ENCODE data around the gene MICB.
A peak's percentile ranks its signal among the peaks of the same experiment; 100 is the strongest.

DNA sequence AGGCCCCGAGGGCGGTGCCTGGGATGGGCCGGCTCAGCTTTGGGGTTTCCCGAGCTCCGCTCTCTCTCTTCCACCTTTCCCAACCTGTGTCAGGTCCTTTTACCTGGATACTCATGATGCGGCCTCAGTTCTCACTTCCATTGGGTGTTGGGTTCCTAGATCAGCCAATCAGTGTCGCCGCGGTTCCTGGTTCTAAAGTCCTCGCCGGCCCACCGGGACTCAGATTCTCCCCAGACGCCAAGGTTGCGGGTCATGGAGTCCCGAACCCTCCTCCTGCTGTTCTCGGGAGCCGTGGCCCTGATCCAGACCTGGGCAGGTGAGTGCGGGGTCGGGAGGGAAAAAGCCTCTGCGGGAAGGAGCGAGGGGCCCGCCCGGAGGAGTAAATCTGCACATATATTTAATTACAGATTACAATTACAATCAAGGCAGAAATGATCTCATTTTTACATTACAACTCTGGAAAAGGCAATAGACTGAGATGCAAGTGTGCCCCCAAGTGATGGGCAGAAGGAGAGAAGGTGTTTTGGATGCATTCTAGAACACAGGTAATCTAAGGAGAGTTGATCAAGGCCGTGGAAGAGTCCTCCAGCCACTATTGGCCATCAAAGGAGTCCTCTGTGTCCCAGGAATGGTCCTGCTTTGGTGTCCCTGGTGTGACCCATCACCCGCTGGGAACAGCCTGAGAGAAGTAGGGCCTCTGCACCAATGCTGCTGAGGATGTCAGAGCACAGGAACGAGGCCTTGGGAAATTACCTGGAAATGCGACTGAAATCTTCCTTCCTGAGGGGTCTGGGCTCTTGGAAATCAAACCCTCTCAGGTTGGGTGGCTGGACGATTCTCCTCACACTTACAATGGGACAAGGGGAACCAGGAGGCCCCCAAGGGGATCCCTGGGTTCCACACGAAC is 34.7 kb upstream of the MICB start:
- TF ChIP-seq RAD21 (IDR thresholded peaks at IDR 0.05), result no peak
- TF ChIP-seq RXRA (IDR thresholded peaks at IDR 0.05), result peak; percentile 10 to 13
- TF ChIP-seq, protein P1, sequence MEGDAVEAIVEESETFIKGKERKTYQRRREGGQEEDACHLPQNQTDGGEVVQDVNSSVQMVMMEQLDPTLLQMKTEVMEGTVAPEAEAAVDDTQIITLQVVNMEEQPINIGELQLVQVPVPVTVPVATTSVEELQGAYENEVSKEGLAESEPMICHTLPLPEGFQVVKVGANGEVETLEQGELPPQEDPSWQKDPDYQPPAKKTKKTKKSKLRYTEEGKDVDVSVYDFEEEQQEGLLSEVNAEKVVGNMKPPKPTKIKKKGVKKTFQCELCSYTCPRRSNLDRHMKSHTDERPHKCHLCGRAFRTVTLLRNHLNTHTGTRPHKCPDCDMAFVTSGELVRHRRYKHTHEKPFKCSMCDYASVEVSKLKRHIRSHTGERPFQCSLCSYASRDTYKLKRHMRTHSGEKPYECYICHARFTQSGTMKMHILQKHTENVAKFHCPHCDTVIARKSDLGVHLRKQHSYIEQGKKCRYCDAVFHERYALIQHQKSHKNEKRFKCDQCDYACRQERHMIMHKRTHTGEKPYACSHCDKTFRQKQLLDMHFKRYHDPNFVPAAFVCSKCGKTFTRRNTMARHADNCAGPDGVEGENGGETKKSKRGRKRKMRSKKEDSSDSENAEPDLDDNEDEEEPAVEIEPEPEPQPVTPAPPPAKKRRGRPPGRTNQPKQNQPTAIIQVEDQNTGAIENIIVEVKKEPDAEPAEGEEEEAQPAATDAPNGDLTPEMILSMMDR (IDR thresholded peaks at IDR 0.05; ENCODE audit: low read depth, low read length, missing input control), result no peak
- TF ChIP-seq EGR1 (IDR thresholded peaks at IDR 0.05; ENCODE audit: low read depth in 2 of 2), result no peak
- TF ChIP-seq, protein P2, sequence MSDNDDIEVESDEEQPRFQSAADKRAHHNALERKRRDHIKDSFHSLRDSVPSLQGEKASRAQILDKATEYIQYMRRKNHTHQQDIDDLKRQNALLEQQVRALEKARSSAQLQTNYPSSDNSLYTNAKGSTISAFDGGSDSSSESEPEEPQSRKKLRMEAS (IDR thresholded peaks at IDR 0.05), result no peak
- TF ChIP-seq, protein P3, sequence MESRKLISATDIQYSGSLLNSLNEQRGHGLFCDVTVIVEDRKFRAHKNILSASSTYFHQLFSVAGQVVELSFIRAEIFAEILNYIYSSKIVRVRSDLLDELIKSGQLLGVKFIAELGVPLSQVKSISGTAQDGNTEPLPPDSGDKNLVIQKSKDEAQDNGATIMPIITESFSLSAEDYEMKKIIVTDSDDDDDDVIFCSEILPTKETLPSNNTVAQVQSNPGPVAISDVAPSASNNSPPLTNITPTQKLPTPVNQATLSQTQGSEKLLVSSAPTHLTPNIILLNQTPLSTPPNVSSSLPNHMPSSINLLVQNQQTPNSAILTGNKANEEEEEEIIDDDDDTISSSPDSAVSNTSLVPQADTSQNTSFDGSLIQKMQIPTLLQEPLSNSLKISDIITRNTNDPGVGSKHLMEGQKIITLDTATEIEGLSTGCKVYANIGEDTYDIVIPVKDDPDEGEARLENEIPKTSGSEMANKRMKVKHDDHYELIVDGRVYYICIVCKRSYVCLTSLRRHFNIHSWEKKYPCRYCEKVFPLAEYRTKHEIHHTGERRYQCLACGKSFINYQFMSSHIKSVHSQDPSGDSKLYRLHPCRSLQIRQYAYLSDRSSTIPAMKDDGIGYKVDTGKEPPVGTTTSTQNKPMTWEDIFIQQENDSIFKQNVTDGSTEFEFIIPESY (IDR thresholded peaks at IDR 0.05), result no peak
- TF ChIP-seq, protein P4, sequence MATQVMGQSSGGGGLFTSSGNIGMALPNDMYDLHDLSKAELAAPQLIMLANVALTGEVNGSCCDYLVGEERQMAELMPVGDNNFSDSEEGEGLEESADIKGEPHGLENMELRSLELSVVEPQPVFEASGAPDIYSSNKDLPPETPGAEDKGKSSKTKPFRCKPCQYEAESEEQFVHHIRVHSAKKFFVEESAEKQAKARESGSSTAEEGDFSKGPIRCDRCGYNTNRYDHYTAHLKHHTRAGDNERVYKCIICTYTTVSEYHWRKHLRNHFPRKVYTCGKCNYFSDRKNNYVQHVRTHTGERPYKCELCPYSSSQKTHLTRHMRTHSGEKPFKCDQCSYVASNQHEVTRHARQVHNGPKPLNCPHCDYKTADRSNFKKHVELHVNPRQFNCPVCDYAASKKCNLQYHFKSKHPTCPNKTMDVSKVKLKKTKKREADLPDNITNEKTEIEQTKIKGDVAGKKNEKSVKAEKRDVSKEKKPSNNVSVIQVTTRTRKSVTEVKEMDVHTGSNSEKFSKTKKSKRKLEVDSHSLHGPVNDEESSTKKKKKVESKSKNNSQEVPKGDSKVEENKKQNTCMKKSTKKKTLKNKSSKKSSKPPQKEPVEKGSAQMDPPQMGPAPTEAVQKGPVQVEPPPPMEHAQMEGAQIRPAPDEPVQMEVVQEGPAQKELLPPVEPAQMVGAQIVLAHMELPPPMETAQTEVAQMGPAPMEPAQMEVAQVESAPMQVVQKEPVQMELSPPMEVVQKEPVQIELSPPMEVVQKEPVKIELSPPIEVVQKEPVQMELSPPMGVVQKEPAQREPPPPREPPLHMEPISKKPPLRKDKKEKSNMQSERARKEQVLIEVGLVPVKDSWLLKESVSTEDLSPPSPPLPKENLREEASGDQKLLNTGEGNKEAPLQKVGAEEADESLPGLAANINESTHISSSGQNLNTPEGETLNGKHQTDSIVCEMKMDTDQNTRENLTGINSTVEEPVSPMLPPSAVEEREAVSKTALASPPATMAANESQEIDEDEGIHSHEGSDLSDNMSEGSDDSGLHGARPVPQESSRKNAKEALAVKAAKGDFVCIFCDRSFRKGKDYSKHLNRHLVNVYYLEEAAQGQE (IDR thresholded peaks at IDR 0.05), result peak; percentile 94
